Activated gamma-delta T cell (primary cell): ENCODE data around the gene ZMYND11.

ENCODE experiments used
- DNase-seq: peaks from one replicate; lab custom pipeline; 2025; lab: John Stamatoyannopoulos, UW
- total RNA-seq, 2 donors: gene quantifications; one replicate each; lab custom pipeline; 2026; lab: John Stamatoyannopoulos, UW

ZMYND11 gene
- total RNA-seq: 159 to 163 reads per million in 2 donors

DNA sequence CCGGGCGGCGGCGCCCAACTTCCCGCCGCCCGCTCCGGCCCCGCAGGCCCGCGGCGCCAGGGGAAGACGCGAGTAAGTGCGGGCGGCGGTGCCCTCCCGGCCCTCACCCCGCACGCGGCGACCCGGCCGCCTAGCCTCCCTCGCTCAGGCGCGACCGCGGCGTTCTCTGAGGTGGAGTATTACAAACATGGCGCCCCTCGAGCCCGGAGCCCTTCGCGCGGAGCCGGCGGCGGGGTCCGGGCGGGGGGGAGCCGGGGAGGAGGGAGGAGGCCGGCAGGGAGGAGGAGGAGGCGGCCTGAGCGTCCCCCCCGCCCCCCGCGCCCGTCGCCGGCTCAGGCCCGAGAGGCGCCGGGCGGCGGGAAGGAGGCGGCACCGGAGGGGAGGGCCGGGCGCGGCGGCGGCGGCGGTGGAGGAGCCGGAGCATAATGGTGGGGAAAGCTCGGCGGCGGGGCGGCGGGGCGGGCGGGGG lies at the start of gene ZMYND11:
Gene ZMYND11, plus strand, starts transcription at position 324 of the 469 bp plus-strand sequence. CDS start 44,558 bp downstream, outside the sequence.
- peak; percentile 64 for DNase-seq

GRCh38 chr10:86031-86430 lies 49.2 kb upstream of the ZMYND11 start:
- DNase-seq: no peak

GRCh38 chr10:87177-88080 lies 47.8 kb upstream of the ZMYND11 start:
- no peak for DNase-seq

DNA sequence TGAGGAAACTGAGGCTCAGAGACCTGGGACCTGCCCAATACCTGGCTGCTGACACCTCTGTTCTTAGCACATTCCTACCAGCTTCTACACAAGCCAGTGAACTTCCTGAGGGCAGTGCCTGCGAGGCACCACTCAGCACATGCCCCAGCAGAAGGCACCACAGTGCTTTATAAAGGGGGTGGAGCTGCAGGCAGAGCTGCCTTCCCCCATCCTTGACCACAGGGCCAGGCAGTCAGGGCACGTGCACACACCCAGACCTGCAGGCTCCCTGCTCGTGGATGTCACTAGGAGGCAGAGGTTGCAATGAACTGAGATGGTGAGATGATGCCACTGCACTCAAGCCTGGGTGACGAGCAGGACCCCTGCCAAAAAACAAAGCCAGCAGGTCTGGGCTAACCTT lies 47.0 kb upstream of the ZMYND11 start:
- DNase-seq: no peak

DNA sequence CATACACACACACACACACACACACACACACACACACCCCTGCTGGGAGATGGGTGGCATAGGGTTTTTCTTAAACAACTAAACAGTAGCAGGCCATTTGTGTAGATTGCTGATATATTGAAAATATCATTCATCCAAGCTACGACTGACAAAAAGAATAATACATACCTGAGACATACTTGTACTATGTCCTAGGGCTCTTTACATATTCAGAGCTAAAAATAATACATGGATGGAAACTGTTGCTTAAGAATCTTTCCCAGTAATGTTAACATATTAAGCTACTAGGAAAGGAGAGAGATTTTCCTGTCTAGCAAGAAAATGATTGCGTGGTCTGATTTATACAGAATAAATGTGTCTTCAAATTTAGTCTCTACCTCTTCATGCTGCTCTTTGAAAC lies 46.0 kb upstream of the ZMYND11 start:
- DNase-seq: no peak

GRCh38 chr10:90161-90560 lies 45.1 kb upstream of the ZMYND11 start:
- DNase-seq: no peak

- no peak for DNase-seq
Measured at GRCh38 chr10:91313-91712, 43.9 kb upstream of the ZMYND11 start.

DNA sequence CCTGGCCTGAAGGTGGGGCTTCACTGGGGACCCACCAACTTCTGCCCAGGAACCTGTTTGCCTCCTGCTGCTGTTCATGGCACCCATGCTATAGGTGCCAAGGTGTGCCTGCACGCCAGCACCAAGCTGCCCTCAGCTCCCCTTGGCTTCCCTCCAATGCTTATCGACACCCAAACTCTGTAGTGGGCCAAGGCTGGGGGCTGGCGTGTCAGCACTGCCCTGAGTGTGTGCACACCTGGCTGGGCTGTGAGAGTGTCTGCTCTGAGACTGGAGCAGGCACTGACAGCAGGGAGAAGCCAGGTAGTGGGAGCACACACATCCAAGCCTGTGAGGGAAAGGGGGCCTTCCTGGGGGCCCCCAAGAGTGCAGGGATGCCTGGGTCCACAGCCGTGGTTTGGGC lies 43.1 kb upstream of the ZMYND11 start:
- DNase-seq: no peak

DNA sequence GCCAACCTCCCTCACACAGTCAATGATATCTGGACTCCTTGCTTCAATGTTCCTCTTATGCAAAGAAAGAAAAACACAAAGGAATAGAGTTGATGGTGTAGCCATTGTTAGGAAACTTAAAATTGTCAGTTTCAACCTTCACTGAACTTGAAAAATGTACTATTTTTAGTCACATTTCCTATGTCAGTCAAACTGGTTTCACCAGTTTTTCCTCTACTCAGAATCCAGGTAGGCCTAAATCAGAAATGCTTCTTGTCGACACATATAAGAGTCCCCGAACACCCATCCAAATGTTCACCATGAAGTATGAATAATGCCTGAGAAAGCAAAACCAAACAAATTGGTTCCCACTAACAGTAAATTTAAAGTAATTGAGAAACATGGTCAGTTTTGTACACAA lies 42.4 kb upstream of the ZMYND11 start:
- DNase-seq: no peak

GRCh38 chr10:94613-95012 lies 40.6 kb upstream of the ZMYND11 start:
- no peak for DNase-seq

- DNase-seq: no peak
Measured at GRCh38 chr10:95356-96115, 39.7 kb upstream of the ZMYND11 start.

DNA sequence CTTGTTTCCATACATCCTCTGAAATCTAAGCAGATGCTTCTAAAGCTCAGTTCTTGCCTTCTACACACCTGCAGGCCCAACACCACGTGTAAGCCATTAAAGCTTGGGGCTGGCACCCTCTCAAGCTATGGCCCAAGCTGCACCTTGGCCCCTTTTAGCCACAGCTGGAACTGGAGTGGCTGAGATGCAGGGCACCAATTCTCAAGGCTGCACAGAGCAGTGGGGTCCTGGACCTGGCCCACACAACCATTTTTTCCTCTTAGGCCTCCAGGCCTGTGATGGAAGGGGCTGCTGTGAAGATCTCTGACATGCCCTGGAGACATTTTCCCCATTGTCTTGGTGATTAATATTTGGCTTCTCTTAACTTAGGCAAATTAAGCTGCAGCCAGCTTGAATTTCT lies 38.8 kb upstream of the ZMYND11 start:
- DNase-seq: no peak

DNA sequence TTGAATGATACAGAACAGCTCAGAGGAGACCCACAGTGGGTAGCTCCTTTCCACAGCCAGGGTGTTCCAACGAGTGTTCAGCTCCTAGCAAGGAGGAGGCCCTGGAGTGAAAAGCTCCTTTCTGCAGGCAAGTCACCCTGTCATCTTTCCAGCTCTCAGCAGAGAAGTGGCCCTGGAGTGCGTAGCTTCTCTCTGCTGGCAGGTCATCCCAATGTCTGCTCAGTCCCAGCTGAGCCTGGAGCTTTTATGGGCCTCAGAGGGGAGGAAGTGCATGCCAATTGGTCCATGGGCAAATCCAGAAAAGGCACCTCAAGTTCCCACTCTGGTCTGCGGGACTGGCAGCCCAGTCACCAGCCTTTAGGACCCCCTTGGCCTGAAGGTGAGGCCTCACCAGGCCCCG lies 30.8 kb upstream of the ZMYND11 start:
- DNase-seq: no peak

DNA sequence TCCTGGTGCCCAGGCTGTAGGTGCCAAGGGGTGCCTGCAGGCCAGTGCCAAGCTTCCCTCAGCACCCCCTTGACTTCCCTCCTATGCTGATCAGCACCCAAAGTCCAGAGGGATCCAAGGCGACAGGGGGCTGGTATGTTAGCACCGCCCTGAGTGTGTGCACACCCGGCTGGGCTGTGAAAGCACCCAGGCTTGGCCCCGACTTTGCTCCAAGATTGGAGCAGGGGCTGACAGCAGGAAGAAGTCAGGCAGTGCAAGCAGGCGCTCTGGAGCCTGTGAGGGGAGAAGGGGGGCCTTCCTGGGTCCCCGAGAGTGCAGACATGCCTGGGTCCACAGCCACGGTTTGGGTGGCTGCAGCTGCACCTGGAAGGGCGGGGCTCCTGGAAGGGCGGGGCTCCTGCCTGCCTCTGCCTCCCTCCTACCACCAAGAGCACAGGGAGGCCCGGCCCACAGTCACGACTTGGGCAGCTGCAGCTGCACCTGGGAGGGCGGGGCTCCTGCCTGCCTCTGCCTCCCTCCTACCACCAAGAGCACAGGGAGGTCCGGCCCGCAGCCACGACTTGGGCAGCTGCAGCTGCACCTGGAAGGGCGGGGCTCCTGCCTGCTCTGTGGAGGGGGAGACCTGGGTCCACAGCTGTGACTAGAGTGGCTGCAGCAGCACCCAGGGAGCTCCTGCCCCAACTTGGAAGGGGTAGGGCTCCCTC lies 30.2 kb upstream of the ZMYND11 start:
- DNase-seq: no peak

GRCh38 chr10:105806-106205 lies 29.4 kb upstream of the ZMYND11 start:
- no peak for DNase-seq

DNA sequence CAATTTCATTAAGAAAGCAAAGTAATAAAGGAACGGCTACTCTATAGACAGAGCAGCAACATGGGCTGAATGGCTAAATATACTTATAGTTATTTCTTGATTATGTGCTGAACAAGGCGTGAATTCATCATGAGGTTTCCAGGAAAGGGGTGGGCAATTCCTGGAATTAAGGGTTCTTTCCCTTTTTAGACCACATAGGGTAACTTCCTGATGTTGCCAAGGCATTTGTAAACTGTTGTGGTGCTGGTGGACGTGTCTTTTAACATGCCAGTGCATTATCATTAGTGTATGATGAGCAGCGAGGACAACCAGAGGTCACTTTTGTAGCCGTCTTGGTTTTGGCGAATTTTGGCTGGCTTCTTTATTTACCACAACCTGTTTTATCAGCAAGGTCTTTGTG lies 28.5 kb upstream of the ZMYND11 start:
- DNase-seq: no peak

DNA sequence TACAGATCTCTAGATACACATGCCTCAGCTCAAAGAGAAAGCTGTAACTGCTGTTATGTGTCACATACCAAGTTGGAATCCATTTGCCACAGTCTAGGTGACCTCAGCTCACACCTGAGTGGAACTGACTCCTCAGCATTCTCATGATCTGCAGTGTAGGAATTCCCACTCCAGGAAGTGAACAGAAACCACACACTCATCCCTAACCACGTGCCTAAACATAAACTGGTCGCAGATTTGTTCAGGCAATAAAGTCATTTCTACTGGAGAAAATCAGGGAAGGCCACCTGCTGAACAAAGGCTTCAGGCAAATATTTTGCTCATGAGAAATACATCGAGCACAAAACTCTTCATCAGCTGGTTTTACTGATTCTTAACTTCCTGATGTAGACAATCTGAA lies 23.0 kb upstream of the ZMYND11 start:
- no peak for DNase-seq

- no peak for DNase-seq
Measured at GRCh38 chr10:124874-125273, 10.4 kb upstream of the ZMYND11 start.

DNA sequence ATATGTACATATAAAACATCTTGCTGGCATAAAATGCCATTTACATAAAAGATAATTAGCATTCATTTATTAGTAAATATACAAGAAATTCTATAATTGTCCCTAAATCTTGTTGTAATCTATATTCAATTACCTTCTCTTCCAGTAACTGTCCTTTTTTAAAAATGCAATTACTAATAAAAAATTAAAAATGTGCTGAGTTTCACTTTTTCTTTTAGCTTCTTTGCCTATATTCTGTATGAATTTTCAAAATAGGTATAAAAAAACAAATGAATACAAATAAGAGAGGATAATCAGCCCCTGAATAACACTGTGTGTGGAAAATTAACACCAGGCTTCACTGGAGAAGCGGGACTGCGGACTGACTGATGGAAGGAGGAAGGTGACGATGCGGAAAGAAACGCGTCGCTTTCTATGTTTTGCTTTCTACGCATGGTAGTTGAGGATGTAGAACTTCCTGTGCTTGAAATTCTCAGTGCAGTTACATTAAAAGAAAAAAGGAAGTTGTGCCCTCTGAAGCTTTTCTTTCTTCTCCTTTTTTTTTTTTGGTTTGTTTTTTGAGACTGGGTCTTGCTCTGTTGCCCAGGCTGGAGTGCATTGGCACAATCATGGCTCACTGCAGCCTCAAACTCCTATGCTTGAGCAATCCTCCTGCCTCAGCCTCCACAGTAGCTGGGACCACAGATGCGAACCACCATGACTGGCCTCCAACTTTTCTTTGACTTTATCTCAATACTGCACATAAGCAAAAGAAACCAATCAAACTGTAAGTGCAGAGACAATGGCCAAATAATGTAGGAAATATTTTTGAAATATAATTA lies 7.4 kb upstream of the ZMYND11 start:
- DNase-seq: no peak

GRCh38 chr10:129810-130209 lies 5.4 kb upstream of the ZMYND11 start:
- DNase-seq: no peak
